MV-4-11 (cell line): ENCODE results near the gene ARHGEF7.

Source experiments
- DNase-seq: peaks from one replicate; lab custom pipeline; 2025; lab: John Stamatoyannopoulos, UW

The ARHGEF7 gene

GRCh38 chr13:111139873-111140561 is 24.9 kb downstream of the ARHGEF7 start:
- DNase-seq = no peak

GRCh38 chr13:111140562-111141105 is 25.5 kb downstream of the ARHGEF7 start:
- DNase-seq = no peak

GRCh38 chr13:111142472-111142871 is 27.4 kb downstream of the ARHGEF7 start:
- no peak for DNase-seq

- DNase-seq = no peak
These were observed 28.9 kb downstream of the ARHGEF7 start for GRCh38 chr13:111143865-111144540.

- no peak for DNase-seq
These were observed 30.0 kb downstream of the ARHGEF7 start for GRCh38 chr13:111145071-111145470.

- no peak for DNase-seq
These were observed 30.4 kb downstream of the ARHGEF7 start for GRCh38 chr13:111145506-111145905.

- no peak for DNase-seq
These were observed 37.7 kb downstream of the ARHGEF7 start for GRCh38 chr13:111152844-111153243.

GRCh38 chr13:111153279-111153976 is 38.3 kb downstream of the ARHGEF7 start:
- DNase-seq = peak; percentile 80

- DNase-seq = peak; percentile 27
These were observed 38.8 kb downstream of the ARHGEF7 start for GRCh38 chr13:111153977-111154332.

GRCh38 chr13:111156421-111156820 is 41.3 kb downstream of the ARHGEF7 start:
- DNase-seq = no peak

- no peak for DNase-seq
These were observed 43.2 kb downstream of the ARHGEF7 start for GRCh38 chr13:111158136-111158805.

GRCh38 chr13:111159362-111160320 is 44.5 kb downstream of the ARHGEF7 start:
- DNase-seq = no peak

- no peak for DNase-seq
These were observed 45.5 kb downstream of the ARHGEF7 start for GRCh38 chr13:111160648-111161047.

- peak; percentile 70 for DNase-seq
These were observed 46.8 kb downstream of the ARHGEF7 start for GRCh38 chr13:111161601-111162600.

- DNase-seq = no peak
These were observed 50.3 kb downstream of the ARHGEF7 start for GRCh38 chr13:111165241-111166010.

- no peak for DNase-seq
These were observed 52.0 kb downstream of the ARHGEF7 start for GRCh38 chr13:111166882-111167675.

GRCh38 chr13:111168107-111168506 is 53.0 kb downstream of the ARHGEF7 start:
- DNase-seq = no peak

- no peak for DNase-seq
These were observed 56.0 kb downstream of the ARHGEF7 start for GRCh38 chr13:111171112-111171511.
